HepG2 (cell line): Measurements from ENCODE around the gene DUOXA2. TPM values are rescaled to one million over a fixed set of nuclear protein-coding genes. Genes with fewer than 3 reads are reported as not detected.

Source experiments
- AHR ChIP-seq: IDR thresholded peaks from 2 replicates; pipeline ENCODE4 v1.6.1; 2018; ENCODE audit warnings: missing genetic modification reagents, missing compliant biosample characterization
- FOSL2 ChIP-seq: sonication (generic); formaldehyde crosslinking; IDR thresholded peaks from 2 replicates; pipeline ENCODE4 v1.4.0; 2020; ENCODE audit warnings: missing genetic modification reagents
- GPBP1L1 ChIP-seq: sonication (generic); formaldehyde crosslinking; IDR thresholded peaks from 2 replicates; pipeline ENCODE4 v1.5.0; 2020; ENCODE audit warnings: mild to moderate bottlenecking, missing genetic modification reagents
- HNRNPL ChIP-seq: fragments of 200-400 bp; formaldehyde crosslinking; IDR thresholded peaks from 2 replicates; pipeline ENCODE4 v1.6.1; 2017; ENCODE audit warnings: mild to moderate bottlenecking, low read depth, low read length
- IKZF5 ChIP-seq: IDR thresholded peaks from 2 replicates; pipeline ENCODE4 v1.6.1; 2018; ENCODE audit warnings: missing genetic modification reagents, mild to moderate bottlenecking, missing compliant biosample characterization
- MAFG ChIP-seq: sonication (generic); formaldehyde crosslinking; IDR thresholded peaks from 2 replicates; pipeline ENCODE4 v1.5.1; 2020; ENCODE audit warnings: mild to moderate bottlenecking, missing genetic modification reagents
- PBX3 ChIP-seq: sonication (generic); formaldehyde crosslinking; IDR thresholded peaks from 2 replicates; pipeline ENCODE4 v1.8.1; 2023; ENCODE audit warnings: missing genetic modification reagents, inconsistent platforms, borderline replicate concordance
- PCBP2 ChIP-seq: fragments of 200-400 bp; formaldehyde crosslinking; optimal IDR thresholded peaks from 2 replicates; pipeline ENCODE3; 2018; ENCODE audit warnings: low read length, low read depth; ENCODE audit not compliant: poor library complexity, severe bottlenecking
- POLR2G ChIP-seq: fragments of 200-400 bp; formaldehyde crosslinking; IDR thresholded peaks from 2 replicates; pipeline ENCODE4 v1.6.1; 2018; ENCODE audit warnings: mild to moderate bottlenecking, low read depth, low read length, moderate library complexity
- PRDM4 ChIP-seq: sonication (generic); formaldehyde crosslinking; IDR thresholded peaks from 2 replicates; pipeline ENCODE4 v1.9.0; 2021; ENCODE audit warnings: missing genetic modification reagents, borderline replicate concordance
- RFX1 ChIP-seq: fragments of 450-650 bp; IDR thresholded peaks from 2 replicates; pipeline ENCODE4 v1.6.1; 2017
- SP5 ChIP-seq: IDR thresholded peaks from 2 replicates; pipeline ENCODE4 v1.6.1; 2016; ENCODE audit warnings: low read depth, borderline replicate concordance
- TFE3 ChIP-seq: IDR thresholded peaks from 2 replicates; pipeline ENCODE4 v1.6.1; 2016
- XRCC5 ChIP-seq: fragments of 200-400 bp; formaldehyde crosslinking; optimal IDR thresholded peaks from 2 replicates; pipeline ENCODE3; 2017; ENCODE audit warnings: mild to moderate bottlenecking, low read length
- ZNF24 ChIP-seq: fragments of 450-650 bp; IDR thresholded peaks from 2 replicates; pipeline ENCODE4 v1.6.1; 2017; ENCODE audit warnings: antibody characterized with exemption, mild to moderate bottlenecking
- ZNF687 ChIP-seq: sonication (generic); formaldehyde crosslinking; IDR thresholded peaks from 2 replicates; pipeline ENCODE4 v1.5.1; 2020; ENCODE audit warnings: mild to moderate bottlenecking, missing genetic modification reagents, moderate library complexity
- ZNF782 ChIP-seq: sonication (generic); formaldehyde crosslinking; IDR thresholded peaks from 2 replicates; pipeline ENCODE4 v1.4.0; 2020; ENCODE audit warnings: missing genetic modification reagents, mild to moderate bottlenecking, borderline replicate concordance
- polyA plus RNA-seq, 8 experiments: library from polyadenylated mRNA; depleted of rRNA in 3 of 8; stranded (reverse) in 7 of 8; unstranded in 1 of 8; fragments of >200 nt; fragmentation: Illumina TruSeq in 4 of 8; extraction: Trizol in 4 of 8; gene quantifications; 2 replicates each; pipeline versions ENCODE4 v1.2.1 to v1.2.3, GENCODE V29; 2011 to 2016; ENCODE audit warnings: low read depth in 4 of 8, missing spikeins in 1 of 8, mixed read lengths in 1 of 8; ENCODE audit not compliant: insufficient read depth in 1 of 8
- total RNA-seq, 5 experiments: library from RNA; depleted of rRNA; stranded (reverse); fragments of >200 nt; fragmentation: Illumina TruSeq; extraction: Trizol; gene quantifications; 2 replicates each; pipeline ENCODE4 v1.2.3, GENCODE V29; 2016; ENCODE audit warnings: low read depth in 1 of 5

Gene DUOXA2
- total and polyA plus RNA-seq, 2 of the 13 experiments (the other 11 are each of a cell fraction or from before 2014, with no cell fraction given) = 0.32 TPM; not detected in 1

GRCh38 chr15:45162771-45163507 lies 48.8 kb downstream of the DUOXA2 start (continued):
- TF ChIP-seq IKZF5 (CRISPR knock-in tag) = peak; percentile 51; the same call in 1 of the 2 replicates
- no peak for TF ChIP-seq TFE3
- TF ChIP-seq AHR (CRISPR knock-in tag) = no peak
- TF ChIP-seq GPBP1L1 (CRISPR knock-in tag) = no peak
- TF ChIP-seq RFX1 = no peak
- TF ChIP-seq ZNF782 (CRISPR knock-in tag) = no peak; the same call in 1 of the 2 replicates
- TF ChIP-seq PBX3 (CRISPR knock-in tag) = no peak
- peak; percentile 70 for TF ChIP-seq FOSL2 (CRISPR knock-in tag)
- TF ChIP-seq PRDM4 (CRISPR knock-in tag) = no peak
- 0 out of 2 replicates have a peak, but pooled peaks have one; percentile 40 for TF ChIP-seq HNRNPL
- TF ChIP-seq XRCC5 = peak; percentile 84
- no peak for TF ChIP-seq SP5 (CRISPR knock-in tag)
- TF ChIP-seq ZNF687 (CRISPR knock-in tag) = peak; percentile 52
- no peak for TF ChIP-seq ZNF24
- TF ChIP-seq POLR2G = 0 out of 2 replicates have a peak, but pooled peaks have one; percentile 12
- TF ChIP-seq PCBP2 = no peak
- TF ChIP-seq MAFG (CRISPR knock-in tag) = no peak
